Measurements from ENCODE around the gene CEP78. TPM values are rescaled to one million over a fixed set of nuclear protein-coding genes. Genes with fewer than 3 reads are reported as not detected.

The CEP78 gene
- total RNA-seq, 2 experiments from 2014 or later, result 37.7 to 40.8 TPM

- no peak for TF ChIP-seq CTCF (IDR thresholded peaks at IDR 0.05)
- Mint-ChIP-seq H3K36me3 (ENCODE audit: low read depth) (peaks cover 31% of the 10 kb centered on the region), H3K9me3 (no peaks in the 10 kb centered on the region), H3K4me1 (ENCODE audit: low read depth) (peaks cover 44% of the 10 kb centered on the region), H3K4me3 (peak overlapping the region; percentile 90), H3K27me3 (no peaks in the 10 kb centered on the region), H3K27ac (peak overlapping the region; percentile 99)
- ChIA-PET CTCF (interaction anchor here (0.7 to 2.3 kb wide), 11 partner anchors 11 to 318 kb away, joined by 3 to 9 read pairs (median 4); no protein-coding TSS in a partner anchor), POLR2A (interaction anchor here (0.7 to 2.6 kb wide), 14 partner anchors 9 to 318 kb away, joined by 3 to 36 read pairs (median 5); no protein-coding TSS in a partner anchor)
- intact Hi-C loops (cut with micrococcal nuclease), result no loop called here
- ATAC-seq (no peak), DNase-seq (peak; percentile 33)
Measured at GRCh38 chr9:78296201-78296892, 60.5 kb downstream of the CEP78 start.

GRCh38 chr9:78296893-78297671 is 61.2 kb downstream of the CEP78 start, which contains the start of gene PSAT1:
TSS of gene PSAT1 (plus strand) at chr9:78297125. CDS start at chr9:78297211, 86 bp downstream.
- intact Hi-C loops (cut with micrococcal nuclease), result no loop called here
- ATAC-seq, result peak; percentile 95
- H3K36me3 Mint-ChIP-seq (ENCODE audit: low read depth), result peaks cover 39% of the 10 kb centered on the region
- no peaks in the 10 kb centered on the region for H3K9me3 Mint-ChIP-seq
- no peak for TF ChIP-seq CTCF (IDR thresholded peaks at IDR 0.05)
- H3K27ac Mint-ChIP-seq, result peak within 1 kb of the TSS; percentile 99
- peak; percentile 95 for DNase-seq
- ChIA-PET CTCF (interaction anchor here (0.7 to 2.3 kb wide), 8 partner anchors 12 to 319 kb away, joined by 3 to 9 read pairs (median 4); no protein-coding TSS in a partner anchor), POLR2A (interaction anchor here (0.5 to 2.6 kb wide), 21 partner anchors 9 to 1122 kb away, joined by 3 to 36 read pairs (median 4); partner anchors contain the start of gene CEP78)
- H3K4me1 Mint-ChIP-seq (ENCODE audit: low read depth), result peaks cover 44% of the 10 kb centered on the region
- no peaks in the 10 kb centered on the region for H3K27me3 Mint-ChIP-seq
- peak within 1 kb of the TSS; percentile 90 for H3K4me3 Mint-ChIP-seq

- ChIA-PET POLR2A (interaction anchor here (0.7 to 2.6 kb wide), 15 partner anchors 9 to 320 kb away, joined by 3 to 36 read pairs (median 4); partner anchors contain the start of gene CEP78), CTCF (interaction anchor here (1.2 to 2.3 kb wide), 6 partner anchors 11 to 40 kb away, joined by 4 to 9 read pairs (median 4); no protein-coding TSS in a partner anchor)
- ATAC-seq, result no peak
- no peak for DNase-seq
- no peaks in the 10 kb centered on the region for H3K27me3 Mint-ChIP-seq
- peaks cover 41% of the 10 kb centered on the region for H3K4me1 Mint-ChIP-seq (ENCODE audit: low read depth)
- intact Hi-C loops (cut with micrococcal nuclease), result no loop called here
- TF ChIP-seq CTCF (IDR thresholded peaks at IDR 0.05), result no peak
- H3K9me3 Mint-ChIP-seq, result no peaks in the 10 kb centered on the region
- H3K27ac Mint-ChIP-seq, result peak overlapping the region; percentile 99
- peak overlapping the region; percentile 90 for H3K4me3 Mint-ChIP-seq
- peaks cover 42% of the 10 kb centered on the region for H3K36me3 Mint-ChIP-seq (ENCODE audit: low read depth)
Measured at GRCh38 chr9:78297672-78297961, 61.7 kb downstream of the CEP78 start.

DNA sequence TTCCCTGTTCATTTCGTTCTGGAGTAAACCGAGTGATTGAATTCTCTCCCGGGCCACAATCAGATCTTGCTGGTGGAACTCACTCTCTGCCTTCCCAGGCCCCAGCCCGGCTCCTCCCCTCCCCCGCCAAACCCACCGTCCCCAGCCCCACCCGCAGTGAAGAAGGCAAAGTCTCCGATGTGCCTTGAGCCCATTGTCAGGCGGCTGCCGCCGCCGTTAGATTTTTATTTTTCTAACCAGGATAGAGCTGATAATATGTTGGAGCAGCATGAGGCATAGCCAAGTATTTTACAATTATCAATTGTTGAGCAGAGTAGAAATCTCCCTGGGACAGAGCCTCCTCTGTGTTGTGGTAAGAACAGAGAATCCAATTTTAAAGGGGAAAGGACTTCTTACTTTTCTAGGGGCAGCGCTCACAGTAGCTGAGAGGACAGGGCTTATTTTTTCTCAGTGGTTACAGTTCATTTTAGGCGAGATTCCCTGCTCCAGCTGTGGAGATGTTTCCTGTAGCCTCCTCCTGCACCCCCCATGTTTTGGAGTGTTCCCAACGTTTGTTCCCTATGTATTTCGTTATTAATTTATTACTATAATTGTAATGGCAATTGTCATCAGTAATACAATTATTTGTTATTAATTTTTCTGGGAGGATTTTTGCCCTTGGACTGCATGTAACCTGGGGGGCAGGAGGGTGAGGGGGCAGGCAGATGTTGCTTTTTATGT is 62.3 kb downstream of the CEP78 start:
- ATAC-seq, result no peak
- ChIA-PET CTCF (interaction anchor here (0.5 to 2.3 kb wide), 5 partner anchors 11 to 957 kb away, joined by 3 to 9 read pairs (median 5); no protein-coding TSS in a partner anchor), POLR2A (interaction anchor here (0.7 to 2.6 kb wide), 8 partner anchors 13 to 276 kb away, joined by 3 to 36 read pairs (median 4); partner anchors contain the start of gene CEP78)
- peaks cover 35% of the 10 kb centered on the region for H3K4me1 Mint-ChIP-seq (ENCODE audit: low read depth)
- peak; percentile 40 for DNase-seq
- H3K9me3 Mint-ChIP-seq, result no peaks in the 10 kb centered on the region
- H3K27ac Mint-ChIP-seq, result peak overlapping the region; percentile 99
- intact Hi-C loops (cut with micrococcal nuclease), result no loop called here
- peak overlapping the region; percentile 90 for H3K4me3 Mint-ChIP-seq
- H3K27me3 Mint-ChIP-seq, result no peaks in the 10 kb centered on the region
- H3K36me3 Mint-ChIP-seq (ENCODE audit: low read depth), result peaks cover 43% of the 10 kb centered on the region
- TF ChIP-seq CTCF (IDR thresholded peaks at IDR 0.05), result no peak
